Dedifferentiated amniotic fluid mesenchymal stem cell (primary cell): ENCODE measurements around the gene S100A11.

Experiments used
- DNase-seq: peaks from one replicate; pipeline ENCODE4 v3.0.0-alpha.2; 2016; ENCODE audit errors: extremely low spot score

The S100A11 gene

DNA sequence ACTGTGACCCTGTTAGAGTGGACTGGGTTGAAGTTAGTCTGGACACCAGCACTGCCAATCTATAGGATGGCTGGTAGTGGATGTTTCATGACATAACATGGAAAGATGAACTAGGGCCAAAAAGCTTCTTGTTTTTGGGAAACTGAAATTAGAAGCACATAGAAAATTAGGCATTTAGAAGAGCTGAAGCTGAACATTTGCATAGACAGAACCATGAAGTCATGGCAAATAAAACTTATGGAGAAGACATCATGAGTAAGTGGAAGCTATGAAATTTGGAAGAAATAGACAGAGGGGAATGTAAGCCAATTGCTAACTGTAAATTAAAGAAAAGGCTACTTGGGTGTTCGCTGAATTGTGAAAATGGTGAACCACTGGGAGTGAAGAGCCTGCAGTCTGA lies 2.7 kb upstream of the S100A11 start:
- no peak for DNase-seq

DNA sequence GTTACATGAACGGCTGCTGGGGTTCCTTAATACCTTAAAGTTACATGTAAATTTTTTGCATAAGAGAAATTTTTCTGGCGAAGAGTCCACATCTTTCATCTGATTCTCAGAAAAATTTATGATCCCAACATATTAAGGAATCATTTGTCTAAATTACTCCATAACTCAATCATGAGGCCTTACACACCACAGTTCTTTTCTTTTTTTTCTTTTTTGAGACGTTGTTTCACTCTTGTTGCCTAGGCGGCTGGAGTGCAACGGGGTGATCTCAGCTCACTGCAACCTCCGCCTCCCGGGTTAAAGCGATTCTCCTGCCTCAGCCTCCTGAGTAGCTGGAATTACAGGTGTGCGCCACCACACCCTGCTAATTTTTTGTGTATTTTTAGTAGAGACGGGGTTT lies 2.1 kb upstream of the S100A11 start:
- no peak for DNase-seq

DNA sequence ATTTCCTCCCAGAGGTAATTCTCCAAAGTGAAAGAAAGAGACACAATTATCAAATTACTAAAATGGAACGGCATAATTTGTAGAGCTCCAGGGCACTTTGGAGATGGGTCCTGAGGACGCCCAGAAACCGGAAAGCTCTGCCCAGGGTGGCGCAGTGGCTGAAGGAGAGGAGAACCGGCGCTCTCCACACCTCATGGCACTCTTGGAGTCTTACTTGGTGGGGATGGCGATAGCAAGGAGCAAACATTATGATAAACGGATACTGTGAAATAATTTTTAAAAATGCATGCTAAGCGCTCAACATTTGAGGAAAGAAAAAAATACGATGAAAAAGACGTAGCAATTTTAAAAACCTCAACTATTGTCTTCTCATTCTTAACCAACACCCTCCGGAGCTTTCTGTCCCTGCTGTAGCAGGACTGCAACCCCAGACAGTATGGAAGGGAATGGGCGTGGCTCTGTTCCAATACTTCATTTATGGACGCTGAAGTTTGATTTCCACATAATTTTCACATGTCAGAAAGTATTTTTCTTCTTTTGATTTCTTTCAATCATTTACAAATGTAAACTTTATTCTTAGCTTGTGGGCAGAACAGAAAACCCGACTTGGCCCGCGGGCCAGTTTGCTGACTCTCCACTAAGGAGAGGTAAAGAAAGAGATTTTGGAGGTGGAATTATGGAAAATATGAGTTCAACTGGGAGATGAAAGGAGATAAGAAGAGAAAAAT lies 1.1 kb downstream of the S100A11 start:
- peak; percentile 43 for DNase-seq

DNA sequence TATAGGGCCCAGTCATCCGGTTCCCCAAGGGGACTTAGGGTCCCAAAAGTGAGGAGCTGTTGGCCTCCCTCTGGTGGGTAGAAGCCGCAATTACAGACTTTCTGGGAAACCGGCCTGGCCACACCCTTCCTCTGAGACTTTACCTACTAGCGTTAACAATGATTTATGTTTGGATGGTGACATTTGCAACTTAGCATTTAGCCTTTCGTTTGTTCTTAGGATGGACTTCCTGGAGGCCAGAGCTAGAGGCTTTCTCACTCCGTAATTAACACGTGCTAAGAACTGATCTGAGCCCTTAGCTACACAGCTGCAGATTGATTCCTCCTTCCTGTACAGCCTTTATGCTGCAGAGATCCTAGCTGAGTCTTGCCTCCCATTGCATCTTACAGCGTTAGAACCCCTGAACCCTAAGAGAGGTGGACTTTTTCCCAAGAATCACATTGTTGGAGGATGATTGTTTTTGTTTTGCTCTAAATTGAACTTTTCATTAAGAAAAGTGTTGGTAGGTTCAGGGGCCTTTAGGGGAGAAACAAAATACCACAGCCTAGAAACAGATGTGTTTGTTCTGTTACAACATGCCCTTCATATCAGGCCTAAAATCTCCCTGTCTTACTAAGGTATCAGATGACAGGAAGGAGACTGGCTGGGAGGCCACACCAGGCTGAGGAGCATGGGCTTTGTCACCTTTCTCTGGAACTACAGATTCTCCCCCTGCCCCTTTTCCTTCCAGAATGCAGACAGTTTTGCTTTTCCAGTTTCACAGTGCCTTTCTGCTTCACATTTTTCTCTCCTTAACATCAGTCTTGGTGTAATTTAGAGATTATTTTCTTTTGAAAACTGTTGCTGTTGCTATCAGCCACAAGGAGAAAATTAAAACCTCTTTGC lies 1.9 kb downstream of the S100A11 start:
- DNase-seq = peak; percentile 79

DNA sequence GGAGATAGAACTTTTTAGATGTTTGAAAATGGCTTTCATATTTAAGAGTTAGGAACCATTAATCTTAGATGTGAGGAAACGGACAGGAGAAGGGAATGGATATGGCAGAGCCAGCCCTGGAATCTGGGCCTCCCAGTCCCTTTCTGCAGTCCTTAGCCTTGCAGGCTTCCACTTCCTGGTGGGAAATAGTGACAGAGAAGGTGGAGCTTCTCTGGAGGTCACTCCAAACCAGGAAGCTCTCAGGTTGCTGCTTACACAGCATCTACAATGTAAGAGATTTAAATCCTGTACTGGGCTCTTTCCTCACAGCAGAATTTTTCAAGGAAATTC lies 2.5 kb downstream of the S100A11 start:
- DNase-seq = no peak

DNA sequence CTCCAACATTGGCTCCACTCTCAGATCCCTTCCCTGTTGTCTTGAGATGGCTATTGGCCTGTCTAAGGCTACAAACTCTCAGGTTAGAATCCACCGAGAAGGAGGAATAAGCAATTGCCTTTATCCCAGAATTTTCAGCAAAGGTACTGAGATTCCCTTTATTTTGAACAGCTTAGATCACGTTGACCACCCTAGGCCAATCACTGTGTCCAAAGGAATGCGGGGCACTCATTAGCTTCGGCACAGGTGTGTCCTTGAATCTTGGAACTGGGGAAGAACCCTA lies 6.9 kb downstream of the S100A11 start:
- no peak for DNase-seq

DNA sequence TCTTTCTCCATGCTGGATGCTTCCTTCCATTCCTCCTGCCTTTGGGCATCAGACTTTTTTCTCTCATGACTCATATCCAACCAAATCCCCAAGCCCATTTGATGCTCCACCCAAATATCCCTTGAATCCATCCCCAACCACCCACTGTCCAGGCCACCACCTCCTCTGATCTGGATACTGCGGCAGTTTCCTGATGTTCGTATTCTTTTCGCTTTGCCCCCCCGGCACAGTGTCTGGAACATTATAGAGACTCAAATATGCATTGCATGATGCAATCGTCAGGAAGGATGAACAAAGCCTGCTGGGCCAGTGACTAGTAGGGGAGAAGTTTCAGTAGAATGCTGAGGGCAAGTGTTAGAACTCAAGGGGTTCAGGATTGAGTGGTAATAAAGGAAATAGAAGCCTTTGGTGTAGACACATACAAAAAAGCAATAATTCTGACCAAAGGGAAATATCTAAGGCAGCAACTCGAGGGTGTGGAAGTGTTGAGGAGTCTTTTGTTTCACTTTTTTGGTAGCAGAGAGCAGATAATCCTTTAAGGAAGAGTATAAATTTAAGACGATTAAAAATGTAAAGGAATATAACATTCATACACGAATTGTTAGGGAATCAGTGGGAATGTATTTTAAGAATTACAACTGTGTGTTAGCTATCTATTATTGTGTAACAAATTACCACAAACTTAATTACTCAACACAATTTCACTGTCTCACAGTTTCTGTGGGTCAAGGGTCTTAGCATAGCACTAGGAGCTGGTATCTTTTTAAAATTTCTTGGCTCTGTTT lies 7.5 kb downstream of the S100A11 start:
- DNase-seq = peak; percentile 20

DNA sequence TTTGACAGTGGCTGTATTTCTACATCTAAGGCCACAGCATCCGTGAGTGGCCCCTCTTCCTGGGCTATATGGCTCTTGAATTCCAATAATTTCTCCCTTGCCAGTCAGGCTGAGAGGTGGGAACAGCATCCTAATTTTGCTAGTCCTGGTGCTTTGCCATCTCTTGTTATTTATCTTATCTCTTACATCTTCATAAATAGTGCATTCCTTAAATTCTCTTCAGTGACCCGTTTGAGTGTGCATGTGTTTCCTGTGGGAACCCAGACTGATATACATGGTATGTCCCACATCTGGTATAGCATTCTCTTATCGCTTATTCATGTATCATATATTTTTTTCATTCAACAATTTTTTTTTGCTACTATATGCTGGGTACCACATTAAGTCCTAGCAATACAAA lies 9.9 kb downstream of the S100A11 start:
- no peak for DNase-seq

DNA sequence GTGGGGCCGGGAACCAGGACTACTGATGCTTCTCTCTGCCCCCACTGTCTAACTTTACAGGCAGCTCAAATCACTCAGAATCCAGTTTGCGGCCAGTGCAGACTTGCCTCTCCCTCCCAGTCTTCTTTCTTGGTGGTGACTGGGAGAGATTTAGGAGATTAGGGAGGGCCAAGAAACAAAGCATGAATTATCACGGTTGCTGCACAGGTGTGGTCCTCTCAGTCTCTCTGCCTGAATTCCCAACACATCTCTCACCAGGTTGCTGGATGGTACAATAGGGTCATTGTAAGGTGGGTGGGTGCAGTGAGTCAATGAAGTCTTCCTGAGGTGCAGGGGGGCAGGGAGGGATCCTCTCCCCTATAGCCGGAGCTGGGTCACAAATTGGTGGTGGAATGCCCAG lies 12.6 kb downstream of the S100A11 start:
- no peak for DNase-seq

DNA sequence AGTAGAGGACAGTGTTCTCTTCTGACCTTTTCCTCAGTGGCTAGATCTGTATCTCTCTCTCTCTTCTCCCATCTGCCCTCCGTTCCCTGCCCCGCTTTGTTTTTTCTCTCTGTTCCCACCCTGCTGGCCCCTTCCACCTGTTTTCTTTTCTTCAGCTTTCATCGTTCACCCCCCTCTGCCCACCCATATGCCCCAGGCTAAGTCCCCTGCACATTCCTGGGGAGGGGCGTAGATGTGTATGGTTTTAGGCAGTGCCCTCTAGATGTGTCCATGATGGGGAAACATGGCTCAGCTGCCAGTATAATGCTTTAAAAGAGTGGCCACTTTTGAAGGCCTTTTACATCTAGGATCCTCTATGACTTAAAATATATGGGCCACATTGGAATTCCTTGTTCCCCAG lies 13.6 kb downstream of the S100A11 start:
- no peak for DNase-seq

DNA sequence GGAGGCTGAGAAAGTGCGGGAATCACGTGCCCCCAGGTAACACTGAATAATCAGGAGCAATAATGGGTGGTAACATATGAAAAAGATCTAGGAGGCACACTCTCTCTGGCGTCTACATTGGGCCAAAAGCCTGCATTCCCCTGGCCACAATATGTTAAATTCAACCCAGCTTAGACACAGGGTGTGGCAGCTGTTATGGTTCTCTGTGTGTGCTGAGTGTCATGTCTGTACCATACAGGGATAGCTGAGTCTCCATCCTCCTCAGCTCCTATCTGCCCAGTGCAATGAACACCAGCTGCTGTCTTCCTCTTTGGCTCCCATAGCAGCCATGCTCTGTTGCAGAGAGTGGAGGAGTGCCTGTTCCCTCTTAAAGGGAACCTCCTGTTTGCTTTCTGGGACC lies 14.3 kb downstream of the S100A11 start:
- no peak for DNase-seq

DNA sequence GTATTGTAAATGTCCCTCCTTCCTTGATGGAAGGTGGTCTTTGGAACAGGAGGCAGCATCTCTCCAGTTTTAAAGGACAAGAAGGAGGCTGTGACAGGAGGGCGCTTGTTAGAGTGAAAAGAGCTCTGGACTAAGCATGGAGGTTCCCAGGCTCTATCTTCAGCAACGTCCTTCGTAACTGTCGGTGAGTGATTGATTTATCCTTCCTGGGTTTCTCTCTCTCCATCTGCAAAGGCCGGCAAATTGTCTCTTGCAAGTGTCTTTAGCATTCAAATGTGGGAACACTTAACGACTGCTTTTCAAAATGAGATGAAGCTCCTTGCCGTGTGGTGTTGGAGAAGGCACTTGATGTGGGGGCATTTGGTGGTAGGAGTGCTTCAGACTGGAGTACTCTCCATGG lies 15.2 kb downstream of the S100A11 start:
- DNase-seq = no peak

DNA sequence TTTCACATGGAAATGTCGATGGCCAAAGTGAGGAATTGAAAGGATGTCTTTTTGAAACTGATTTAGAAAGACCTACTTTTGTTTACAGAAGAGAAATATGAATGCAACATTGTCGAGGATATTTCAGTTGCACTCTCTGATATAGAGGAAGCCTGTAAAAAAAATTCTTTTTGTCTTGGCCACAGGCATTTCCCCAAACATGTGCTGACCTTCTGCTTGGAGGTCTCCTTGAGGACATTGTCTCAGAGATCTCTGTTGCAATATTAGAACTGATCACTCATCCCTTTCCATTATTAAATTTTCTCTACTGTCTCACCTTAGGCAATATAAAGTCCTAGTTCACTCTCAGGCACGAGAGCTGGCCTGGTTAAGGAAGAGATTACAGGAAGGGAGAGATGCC lies 16.0 kb downstream of the S100A11 start:
- no peak for DNase-seq

DNA sequence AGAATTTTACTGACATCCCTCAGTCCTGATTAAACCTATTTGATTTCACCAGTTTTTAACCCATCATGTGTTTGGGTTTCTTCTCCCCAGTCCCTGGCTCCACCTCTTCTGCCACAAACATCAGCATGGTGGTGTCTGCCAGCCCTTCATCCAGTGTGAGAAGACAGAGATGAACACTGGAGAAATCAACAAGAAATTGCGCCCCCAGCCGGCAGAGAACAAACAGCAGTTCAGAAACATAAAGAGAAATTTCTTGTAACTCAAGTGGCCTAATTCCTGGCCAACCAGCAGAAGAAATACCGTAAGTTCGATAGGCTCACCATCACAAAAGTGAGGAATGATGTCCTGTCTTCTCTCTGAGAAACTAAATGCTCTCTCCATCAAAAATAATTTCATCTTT lies 18.3 kb downstream of the S100A11 start:
- no peak for DNase-seq

DNA sequence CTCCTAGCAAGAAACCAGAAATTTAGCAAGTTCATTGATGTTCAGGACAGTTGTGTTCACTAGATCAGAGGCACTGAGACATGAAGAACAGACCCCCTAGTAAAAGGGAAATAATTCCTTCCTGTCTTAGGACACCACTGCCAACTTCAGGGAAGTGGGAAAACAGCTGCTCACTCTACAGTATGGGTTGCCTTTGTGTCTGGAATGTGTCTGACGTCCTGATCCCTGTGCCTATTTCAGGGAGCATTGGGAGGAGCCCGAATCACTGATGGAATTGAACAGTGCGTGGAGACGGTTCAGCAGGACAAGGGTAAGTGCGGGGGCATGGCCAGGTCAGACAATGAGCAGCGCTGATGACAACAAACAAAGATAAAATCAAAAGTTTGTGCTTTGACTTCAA lies 21.0 kb downstream of the S100A11 start:
- no peak for DNase-seq

DNA sequence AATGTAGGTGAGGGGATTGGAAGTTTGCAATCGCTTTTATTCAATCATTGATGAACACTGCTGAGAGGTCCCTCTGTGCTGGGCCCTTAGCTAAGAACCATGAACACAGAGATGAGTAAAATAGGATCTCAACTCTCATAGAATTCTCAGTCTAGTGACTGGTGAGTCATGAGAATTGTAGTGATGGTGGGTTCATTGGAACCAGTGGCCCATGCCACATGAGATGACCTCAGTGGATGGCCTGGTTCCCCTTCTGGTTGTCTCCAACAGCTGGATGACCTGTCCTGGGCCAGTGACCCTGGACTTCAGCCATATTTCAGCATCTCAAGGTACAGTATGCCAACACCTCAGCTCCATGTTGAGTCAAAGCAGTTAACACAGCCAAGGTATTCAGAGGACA lies 21.9 kb downstream of the S100A11 start:
- no peak for DNase-seq

DNA sequence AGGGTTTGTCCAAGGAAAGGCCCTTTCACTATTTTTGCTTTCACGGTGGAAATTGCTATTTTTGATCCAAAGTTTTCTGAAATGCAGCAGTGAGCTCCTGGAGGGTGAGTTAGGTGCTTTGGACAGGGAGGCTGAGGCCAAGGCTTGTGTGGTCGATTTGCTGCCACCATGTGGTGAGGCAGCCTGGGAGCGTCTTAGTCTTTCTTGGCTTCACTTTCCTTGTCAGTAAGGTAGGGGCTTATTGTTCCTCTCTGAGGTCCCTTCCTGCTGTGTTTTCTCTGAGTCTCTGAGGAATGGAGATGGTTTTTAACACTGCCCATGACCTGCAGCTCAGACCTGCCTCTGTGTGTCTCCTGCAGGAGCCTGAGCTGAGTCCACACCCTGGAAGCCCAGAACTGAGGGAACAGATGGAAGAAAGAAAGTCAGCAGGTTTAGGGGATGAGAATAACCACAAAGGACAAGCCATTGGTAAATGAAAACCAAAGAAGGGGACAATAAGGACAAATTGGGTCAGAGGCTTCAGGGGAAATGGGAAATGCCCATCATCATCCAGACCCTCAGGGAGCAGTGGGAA lies 23.1 kb downstream of the S100A11 start:
- no peak for DNase-seq

DNA sequence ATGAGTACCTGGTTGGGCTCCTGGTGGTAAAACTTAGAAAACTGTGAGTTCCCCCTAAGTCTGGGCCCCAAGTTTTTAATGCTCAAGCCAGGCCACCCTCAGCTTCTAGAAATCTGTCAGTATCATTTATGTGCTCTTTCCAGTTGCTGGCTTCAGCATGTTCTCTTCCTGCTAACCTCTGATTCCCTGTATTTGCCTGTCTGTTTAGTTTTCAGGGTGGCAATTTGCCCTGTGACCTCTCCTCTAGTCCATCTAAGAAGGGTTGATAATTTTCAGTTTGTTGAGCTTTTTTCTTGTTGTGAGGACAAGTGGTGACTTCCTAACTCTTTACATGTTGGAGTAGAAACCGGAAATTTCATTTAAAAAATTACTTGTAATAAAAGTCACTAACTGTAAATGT lies 27.1 kb downstream of the S100A11 start:
- no peak for DNase-seq

DNA sequence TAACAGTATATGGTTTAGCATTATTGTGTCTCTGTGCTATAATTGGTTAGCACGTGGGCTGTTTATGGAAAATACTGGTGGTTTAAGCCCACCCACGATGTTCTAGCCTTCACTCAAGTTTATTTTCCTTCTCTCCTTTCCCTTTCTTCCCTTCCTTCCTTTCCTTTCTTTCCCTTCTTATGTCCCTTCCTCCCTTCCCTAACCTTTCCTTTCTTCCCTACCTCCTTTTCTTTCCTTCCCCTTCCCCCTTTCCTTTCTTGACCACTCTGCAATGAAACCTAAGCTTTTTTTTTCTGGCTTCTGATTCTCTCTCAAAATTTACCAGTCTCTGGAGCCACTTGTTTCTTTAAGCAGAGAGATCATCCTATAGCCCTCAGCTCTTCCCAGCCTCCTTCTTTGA lies 29.8 kb downstream of the S100A11 start:
- no peak for DNase-seq

DNA sequence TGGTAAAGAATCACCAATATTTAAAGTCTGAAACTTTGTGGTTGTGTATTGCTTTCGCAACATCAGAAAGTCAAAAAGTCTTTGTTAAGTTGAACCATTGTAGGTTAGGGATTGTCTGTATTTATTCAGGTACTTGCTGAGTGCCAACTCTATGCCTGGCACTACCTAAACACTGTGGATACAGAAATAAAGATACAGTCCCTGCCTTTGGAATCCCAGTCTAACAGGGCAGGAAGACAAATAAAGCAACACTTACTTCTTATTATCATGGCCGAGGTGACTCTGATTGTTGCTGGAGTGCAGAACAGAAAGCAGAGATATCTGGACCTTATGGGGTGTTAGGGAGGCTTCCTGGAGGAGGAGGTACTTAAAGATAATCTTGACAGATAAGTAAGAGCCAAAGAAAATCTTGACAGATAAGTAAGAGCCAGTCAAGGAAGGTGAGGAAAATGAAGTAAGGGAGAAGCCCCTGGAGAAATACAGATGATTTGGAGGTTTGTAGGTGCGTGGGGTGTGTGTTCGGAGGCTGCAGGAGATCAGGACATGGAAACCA lies 31.4 kb downstream of the S100A11 start:
- DNase-seq = no peak

DNA sequence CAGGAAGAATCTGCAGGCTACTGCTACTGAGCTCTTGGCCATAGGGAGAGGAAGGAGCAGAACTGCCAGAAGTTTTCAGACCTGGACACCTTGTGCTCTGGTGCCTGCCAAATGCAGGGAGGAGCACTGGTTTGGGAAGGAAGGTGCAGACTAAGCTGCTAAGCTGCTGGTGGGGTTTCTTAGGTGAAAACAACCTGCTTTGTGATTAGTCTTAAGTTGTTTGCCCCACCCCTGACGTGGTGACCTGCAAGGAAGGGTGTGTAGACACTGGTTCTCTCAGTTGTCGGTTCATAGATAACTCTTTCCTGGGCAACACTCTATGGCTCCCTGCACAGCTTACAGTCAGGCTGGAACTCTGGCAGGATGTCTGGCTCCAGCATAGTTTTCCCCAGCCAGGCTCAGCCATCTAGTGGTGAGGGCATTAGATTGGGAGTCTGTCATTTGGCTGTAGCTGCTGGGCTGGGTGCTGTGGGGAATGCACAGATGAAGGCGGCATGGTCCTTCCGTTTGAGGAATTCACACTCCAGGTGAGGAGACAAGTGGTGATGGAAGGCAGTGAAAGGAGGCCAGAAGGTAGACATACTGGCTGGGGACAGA lies 32.9 kb downstream of the S100A11 start:
- DNase-seq = no peak

DNA sequence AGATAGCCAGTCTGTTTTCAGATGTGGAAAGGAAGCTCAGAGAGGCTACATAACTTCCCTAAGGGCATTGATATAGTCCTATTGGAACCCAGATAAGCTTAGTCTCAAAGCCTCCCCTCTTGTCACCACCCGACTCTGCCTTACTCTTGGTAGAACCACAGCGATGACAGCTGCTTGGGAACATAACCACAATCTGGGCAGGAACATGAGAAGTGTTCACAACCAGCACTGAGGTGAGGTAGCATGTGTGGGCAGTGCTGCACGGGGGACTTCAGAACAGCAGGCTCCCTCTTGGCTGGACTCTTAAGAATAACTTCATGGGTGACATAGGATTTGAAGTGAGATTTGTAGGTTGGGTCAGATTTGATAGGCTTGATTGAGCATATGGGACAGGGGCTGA lies 33.8 kb downstream of the S100A11 start:
- DNase-seq = no peak
